ENCODE results near the gene CTNNA2.

DNA sequence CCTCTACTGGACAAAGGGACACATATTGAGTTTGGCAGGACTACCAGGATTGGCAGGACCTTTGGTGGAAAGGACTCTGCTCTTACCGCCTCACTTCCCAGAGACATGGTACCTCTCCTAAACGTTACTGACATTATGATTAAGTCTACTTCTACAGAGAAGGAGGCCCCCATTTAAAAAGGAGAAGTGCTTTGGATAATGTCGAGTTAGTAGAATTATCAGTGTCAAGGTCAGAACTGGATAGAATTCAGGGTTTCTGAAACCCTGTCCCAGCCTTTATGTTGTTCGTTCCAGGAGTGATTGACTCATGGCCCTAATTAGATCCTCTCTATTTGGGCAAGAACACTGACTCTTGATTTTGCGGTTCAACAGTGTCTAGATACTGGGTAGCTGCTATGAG lies 745.9 kb downstream of the CTNNA2 start:
- TF ChIP-seq POLR2AphosphoS5 (IDR thresholded peaks at IDR 0.05; ENCODE audit: low read depth, low read length) (no peak), SIN3A (IDR thresholded peaks at IDR 0.05; ENCODE audit: borderline replicate concordance, insufficient read depth, low read length) (no peak)
